Thoracic aorta endothelial cell (primary cell): Measurements from ENCODE around the gene DDIT4. TPM values are rescaled to one million over a fixed set of nuclear protein-coding genes. Genes with fewer than 3 reads are reported as not detected.

ENCODE experiments used
- total RNA-seq: library from RNA; depleted of rRNA; stranded (reverse); fragments of >200 nt; gene quantifications from 2 replicates; pipeline ENCODE4 v1.2.3, GENCODE V29; 2012

Gene DDIT4, protein sequence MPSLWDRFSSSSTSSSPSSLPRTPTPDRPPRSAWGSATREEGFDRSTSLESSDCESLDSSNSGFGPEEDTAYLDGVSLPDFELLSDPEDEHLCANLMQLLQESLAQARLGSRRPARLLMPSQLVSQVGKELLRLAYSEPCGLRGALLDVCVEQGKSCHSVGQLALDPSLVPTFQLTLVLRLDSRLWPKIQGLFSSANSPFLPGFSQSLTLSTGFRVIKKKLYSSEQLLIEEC
- total RNA-seq, result 51.0 and 88.3 TPM in 2 replicates

DNA sequence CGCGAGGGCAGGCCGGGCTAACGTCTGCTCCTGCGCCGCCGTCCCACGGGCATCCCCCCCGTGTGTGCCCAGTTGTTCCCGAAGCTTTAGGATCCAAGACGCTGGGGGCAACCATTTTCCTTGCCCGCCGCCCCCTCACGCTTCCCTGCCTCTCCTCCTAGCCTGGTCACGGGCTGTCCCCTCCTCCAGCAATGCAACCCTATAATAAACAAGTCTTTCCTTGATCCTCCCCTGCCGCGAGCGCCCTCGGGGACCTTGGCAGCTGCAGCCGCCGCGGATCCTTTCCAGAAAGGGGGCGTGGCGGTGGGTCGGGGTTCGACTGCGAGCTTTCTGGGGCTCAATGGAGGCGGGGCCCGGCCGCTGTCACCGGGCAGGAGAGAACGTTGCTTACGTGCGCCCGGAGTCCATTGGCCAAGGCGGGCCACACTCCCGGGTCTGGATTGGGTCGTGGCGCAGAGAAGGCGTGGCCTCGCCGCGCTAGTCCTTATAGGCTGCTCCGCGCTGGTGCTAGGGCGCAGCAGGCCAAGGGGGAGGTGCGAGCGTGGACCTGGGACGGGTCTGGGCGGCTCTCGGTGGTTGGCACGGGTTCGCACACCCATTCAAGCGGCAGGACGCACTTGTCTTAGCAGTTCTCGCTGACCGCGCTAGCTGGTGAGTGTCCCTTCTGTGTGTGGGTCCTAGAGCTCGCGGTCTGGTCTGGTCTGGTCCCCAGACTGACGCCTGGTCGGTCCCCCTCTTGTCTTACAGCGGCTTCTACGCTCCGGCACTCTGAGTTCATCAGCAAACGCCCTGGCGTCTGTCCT, at the start of gene DDIT4:
TSS of gene DDIT4 (plus strand) at position 515 of the 803 bp plus-strand sequence. CDS start 293 bp downstream, outside the sequence.

Other genes with a start within 250 kb of the DDIT4 start
- 0.13 and 0.29 TPM in 2 replicates for gene SPOCK2, start 185.4 kb upstream of the DDIT4 start, total RNA-seq
- gene ANAPC16, start 57.9 kb upstream of the DDIT4 start, total RNA-seq, result 34.7 and 45.3 TPM in 2 replicates
- 39.1 and 46.9 TPM in 2 replicates for gene ASCC1, start 57.6 kb upstream of the DDIT4 start, total RNA-seq
- gene DNAJB12, start 81.0 kb downstream of the DDIT4 start, total RNA-seq, result 30.7 and 35.5 TPM in 2 replicates